ENCODE results near the gene TMEM168. TPM values are rescaled to one million over a fixed set of nuclear protein-coding genes. Genes with fewer than 3 reads are reported as not detected.

The TMEM168 gene
- total RNA-seq, 1 donor from 2014 or later: 35.1 TPM

DNA sequence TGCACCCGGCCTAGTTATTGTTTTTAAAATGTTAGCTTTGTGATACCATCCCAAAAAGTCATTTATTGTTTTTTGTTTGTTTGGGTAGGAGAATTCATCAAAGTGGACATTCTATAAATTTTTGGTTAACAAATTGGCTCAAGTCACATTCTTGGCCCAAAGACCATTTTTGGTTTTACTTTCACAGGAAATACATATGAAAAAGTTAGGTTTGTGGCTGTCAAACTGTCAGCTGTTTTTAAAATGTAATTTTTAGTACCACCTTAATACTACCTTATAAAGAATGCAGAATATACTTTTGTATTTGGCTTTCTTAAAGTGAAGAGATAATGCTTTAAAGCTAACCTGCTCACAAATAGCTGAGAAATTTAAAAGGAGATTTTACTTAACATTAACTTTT lies 25.1 kb downstream of the TMEM168 start:
- no peak overlapping the region for H3K27ac Mint-ChIP-seq
- H3K4me1 Mint-ChIP-seq: peaks cover 24% of the 10 kb centered on the region
- peaks cover 11% of the 10 kb centered on the region for H3K36me3 Mint-ChIP-seq
- no peak for TF ChIP-seq CTCF (IDR thresholded peaks at IDR 0.05; ENCODE audit: unreplicated experiment)
- H3K4me3 Mint-ChIP-seq: no peak overlapping the region
- DNase-seq (ENCODE audit: low spot score in 2 of 2, unreplicated experiment in 2 of 2): no peak
- H3K9me3 Mint-ChIP-seq: no peaks in the 10 kb centered on the region
- no peaks in the 10 kb centered on the region for H3K27me3 Mint-ChIP-seq (ENCODE audit: low read depth)

- DNase-seq (ENCODE audit: low spot score in 2 of 2, unreplicated experiment in 2 of 2): no peak
- no peak overlapping the region for H3K4me3 Mint-ChIP-seq
- TF ChIP-seq CTCF (IDR thresholded peaks at IDR 0.05; ENCODE audit: unreplicated experiment): no peak
- peaks cover 13% of the 10 kb centered on the region for H3K4me1 Mint-ChIP-seq
- no peaks in the 10 kb centered on the region for H3K9me3 Mint-ChIP-seq
- peaks cover 11% of the 10 kb centered on the region for H3K36me3 Mint-ChIP-seq
- no peaks in the 10 kb centered on the region for H3K27me3 Mint-ChIP-seq (ENCODE audit: low read depth)
- H3K27ac Mint-ChIP-seq: no peak overlapping the region
Observed at GRCh38 chr7:112763996-112764395, 26.2 kb downstream of the TMEM168 start.

- H3K4me3 Mint-ChIP-seq: no peak overlapping the region
- no peaks in the 10 kb centered on the region for H3K9me3 Mint-ChIP-seq
- no peaks in the 10 kb centered on the region for H3K27me3 Mint-ChIP-seq (ENCODE audit: low read depth)
- no peak overlapping the region for H3K27ac Mint-ChIP-seq
- H3K4me1 Mint-ChIP-seq: peaks cover 11% of the 10 kb centered on the region
- peaks cover 11% of the 10 kb centered on the region for H3K36me3 Mint-ChIP-seq
- DNase-seq (ENCODE audit: low spot score in 2 of 2, unreplicated experiment in 2 of 2): no peak
- TF ChIP-seq CTCF (IDR thresholded peaks at IDR 0.05; ENCODE audit: unreplicated experiment): no peak
Observed at GRCh38 chr7:112763298-112763697, 26.9 kb downstream of the TMEM168 start.

GRCh38 chr7:112759905-112760304 lies 30.3 kb downstream of the TMEM168 start:
- Mint-ChIP-seq H3K4me3 (no peak overlapping the region), H3K36me3 (peaks cover 2% of the 10 kb centered on the region), H3K9me3 (no peaks in the 10 kb centered on the region), H3K27ac (no peak overlapping the region), H3K27me3 (ENCODE audit: low read depth) (no peaks in the 10 kb centered on the region), H3K4me1 (no peaks in the 10 kb centered on the region)
- no peak for DNase-seq (ENCODE audit: low spot score in 2 of 2, unreplicated experiment in 2 of 2)
- TF ChIP-seq CTCF (IDR thresholded peaks at IDR 0.05; ENCODE audit: unreplicated experiment): no peak

DNA sequence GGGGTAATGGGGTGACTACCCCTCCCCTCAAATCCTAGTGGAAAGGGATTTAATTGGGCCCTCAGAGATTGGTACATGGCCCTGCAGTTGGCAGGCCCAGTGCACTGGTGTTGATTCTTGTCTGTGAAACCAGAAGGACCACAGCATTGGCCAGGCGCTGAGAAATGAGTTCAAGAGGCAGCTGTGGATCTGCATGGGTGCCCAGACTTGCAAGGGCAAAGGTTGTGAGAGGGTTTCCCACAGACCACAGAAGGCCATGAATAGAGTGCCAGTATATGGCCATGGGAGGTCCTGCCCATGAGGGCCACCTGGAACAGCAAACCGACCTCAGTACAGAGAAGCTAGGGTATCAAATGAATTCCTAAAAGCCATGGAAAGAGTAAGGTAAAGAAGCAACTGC lies 32.9 kb downstream of the TMEM168 start:
- Mint-ChIP-seq H3K4me3 (no peak overlapping the region), H3K27ac (no peak overlapping the region), H3K36me3 (peaks cover 2% of the 10 kb centered on the region), H3K4me1 (no peaks in the 10 kb centered on the region), H3K9me3 (peaks cover 5% of the 10 kb centered on the region), H3K27me3 (ENCODE audit: low read depth) (no peaks in the 10 kb centered on the region)
- DNase-seq (ENCODE audit: low spot score in 2 of 2, unreplicated experiment in 2 of 2): no peak
- TF ChIP-seq CTCF (IDR thresholded peaks at IDR 0.05; ENCODE audit: unreplicated experiment): no peak

DNA sequence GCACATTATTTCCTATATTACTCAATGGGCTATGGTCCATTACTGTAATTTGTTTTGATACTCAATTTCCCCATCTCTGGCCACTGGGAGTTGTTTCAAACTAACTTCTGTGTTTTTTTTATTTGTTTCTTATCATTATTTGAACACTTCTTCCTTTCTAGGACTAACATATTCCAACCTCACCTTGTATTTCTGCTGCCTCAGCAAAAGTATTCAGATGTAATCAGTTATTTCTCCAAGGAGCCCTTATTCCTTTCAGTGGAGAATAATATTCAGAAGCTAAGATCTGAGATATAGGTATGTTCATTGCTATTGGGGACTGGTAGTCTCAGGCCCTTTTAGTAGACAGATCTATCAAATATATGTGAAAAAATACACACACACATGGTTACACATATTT lies 36.9 kb downstream of the TMEM168 start:
- Mint-ChIP-seq H3K27ac (no peak overlapping the region), H3K9me3 (peaks cover 6% of the 10 kb centered on the region), H3K4me1 (peaks cover 1% of the 10 kb centered on the region), H3K27me3 (ENCODE audit: low read depth) (no peaks in the 10 kb centered on the region), H3K36me3 (no peaks in the 10 kb centered on the region), H3K4me3 (no peak overlapping the region)
- no peak for DNase-seq (ENCODE audit: low spot score in 2 of 2, unreplicated experiment in 2 of 2)
- TF ChIP-seq CTCF (IDR thresholded peaks at IDR 0.05; ENCODE audit: unreplicated experiment): no peak
